ENCODE data around the gene TFDP2. TPM values are rescaled to one million over a fixed set of nuclear protein-coding genes. Genes with fewer than 3 reads are reported as not detected.
A peak's percentile ranks its signal among the peaks of the same experiment; 100 is the strongest.

TFDP2 gene
- total and polyA plus RNA-seq, 2 of the 8 experiments (the other 6 are each of a cell fraction or from before 2014, with no cell fraction given): 41.1 to 119 TPM

DNA sequence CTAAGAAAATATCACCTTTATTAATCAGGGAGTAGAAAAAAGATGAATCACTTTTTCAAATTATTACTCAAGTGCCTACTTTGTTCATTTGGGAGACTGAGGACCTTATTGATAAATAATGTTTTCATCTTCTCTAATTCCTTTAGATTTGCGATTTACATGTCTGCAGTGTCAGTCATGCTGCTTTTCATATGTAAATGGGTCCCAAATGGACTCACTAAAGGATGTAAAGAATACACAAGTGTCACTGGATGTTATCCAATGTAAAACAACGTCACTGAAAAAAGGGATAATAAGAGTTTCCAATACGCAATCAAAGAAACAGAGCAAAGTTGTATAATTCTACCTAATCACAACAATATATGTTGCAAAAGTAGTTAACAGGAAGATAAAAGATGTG is 84.9 kb downstream of the TFDP2 start:
- ChIA-PET CTCF (ENCODE audit: partially characterized antibody) (no interaction called here), POLR2A (ENCODE audit: partially characterized antibody) (interaction anchor here (1.3 kb wide), 1 partner anchor 9 kb away, joined by 3 read pairs; no protein-coding TSS in a partner anchor)
- H4K5ac ChIP-seq (ENCODE audit: insufficient read length, low read depth, low read length): no peak overlapping the region
- H4K8ac ChIP-seq (ENCODE audit: extremely low read depth, insufficient read depth, low read length): no peak overlapping the region
- H2AK5ac ChIP-seq (ENCODE audit: low read depth, low read length): no peak overlapping the region
- H3K27me3 ChIP-seq (replicated peaks in 1 of 4; ENCODE audit: control insufficient read depth in 3 of 4, extremely low read depth in 1 of 4, insufficient read depth in 3 of 4, low read length in 3 of 4): no peaks in the 10 kb centered on the region
- no peak overlapping the region for H4K91ac ChIP-seq (replicated peaks; ENCODE audit: insufficient read length, low read length)
- no peak overlapping the region for H3K9ac ChIP-seq (replicated peaks in 1 of 4; ENCODE audit: extremely low read depth in 1 of 4, low read depth in 3 of 4, low read length in 3 of 4)
- TF ChIP-seq RAD21 (IDR thresholded peaks at IDR 0.05 in 1 of 2, conservative IDR thresholded peaks at IDR 0.05 in 1 of 2; ENCODE audit: low read depth in 2 of 2, low read length in 2 of 2) (no peak), POU5F1 (IDR thresholded peaks at IDR 0.05; ENCODE audit: low read depth, low read length) (0 out of 2 replicates have a peak, but pooled peaks have one; percentile 40)
- no peak overlapping the region for H2BK15ac ChIP-seq (ENCODE audit: low read length)
- H2BK12ac ChIP-seq (ENCODE audit: low read depth, low read length): no peak overlapping the region
- no peak overlapping the region for H3K27ac ChIP-seq (ENCODE audit: low read depth, low read length)
- no peaks in the 10 kb centered on the region for H4K20me1 ChIP-seq (replicated peaks in 1 of 2; ENCODE audit: control insufficient read depth in 1 of 2, insufficient read depth in 2 of 2, low read length in 2 of 2)
- no peak for DNase-seq (ENCODE audit: low read depth in 1 of 2, low spot score in 2 of 2)
- no peak overlapping the region for H3K56ac ChIP-seq (replicated peaks; ENCODE audit: insufficient read length, low read depth, low read length)
- peaks cover 5 to 13% (median 9%) of the 10 kb centered on the region in 4 experiments for H3K4me1 ChIP-seq (replicated peaks in 1 of 4; ENCODE audit: control insufficient read depth in 3 of 4, insufficient read depth in 4 of 4, low read length in 3 of 4)
- no peak overlapping the region for H3K4ac ChIP-seq (replicated peaks; ENCODE audit: insufficient read length, low read depth, low read length)
- H3K36me3 ChIP-seq (ENCODE audit: control insufficient read depth in 2 of 4, insufficient read depth in 4 of 4, low read length in 3 of 4): no peaks in the 10 kb centered on the region
- no peak overlapping the region for H2BK120ac ChIP-seq (replicated peaks; ENCODE audit: low read depth, low read length)
- WGBS, 2 experiments (ENCODE audit: extremely low coverage in 1 of 2, insufficient coverage in 1 of 2, insufficient read length in 1 of 2, insufficient replicate concordance in 2 of 2, low coverage in 1 of 2, low lambda C conversion rate in 2 of 2, missing lambda C conversion rate in 1 of 2): 39% methylated on average over 3 of the region's 3 CpGs; no CpG with 5 or more reads in 1 of the 2 experiments
- H3K79me2 ChIP-seq (ENCODE audit: control insufficient read depth in 1 of 2, insufficient read depth in 2 of 2, low read length in 2 of 2): no peaks in the 10 kb centered on the region
- no peak overlapping the region for H2BK5ac ChIP-seq (ENCODE audit: low read depth, low read length)
- no peaks in the 10 kb centered on the region for H3K79me1 ChIP-seq (ENCODE audit: low read depth, low read length)
- no peak overlapping the region for H2AFZ ChIP-seq (ENCODE audit: low read length)
- FAIRE-seq: peak; percentile 68
- H3K4me3 ChIP-seq (ENCODE audit: extremely low read depth in 1 of 4, insufficient read depth in 2 of 4, low read depth in 3 of 4, low read length in 4 of 4): peak overlapping the region in 1 of 4 experiments; percentile 2; a peak in 1 of 8 replicates
- H2BK20ac ChIP-seq (ENCODE audit: low read length): no peak overlapping the region
- no peak overlapping the region; the same call in 1 of the 2 replicates for H3K18ac ChIP-seq (ENCODE audit: extremely low read depth, low read length)
- H3K9me3 ChIP-seq (ENCODE audit: insufficient read depth in 2 of 2, low read depth in 1 of 2, low read length in 1 of 2): no peaks in the 10 kb centered on the region
- H3K23ac ChIP-seq (ENCODE audit: insufficient read length): no peak overlapping the region
- H3K23me2 ChIP-seq (ENCODE audit: low read depth, low read length): peaks cover 2% of the 10 kb centered on the region; the same call in 1 of the 2 replicates
- no peak overlapping the region for H3K14ac ChIP-seq (ENCODE audit: insufficient read length)
- H3K4me2 ChIP-seq (ENCODE audit: insufficient read depth in 1 of 2, low read depth in 2 of 2, low read length in 2 of 2): peak overlapping the region in 1 of 2 experiments; percentile 9; a peak in 1 of 4 replicates

All from H1 (cell line).